GM12864 (cell line): ENCODE results near the gene PHACTR1.

Experiments used
- DNase-seq: peaks from one replicate; pipeline ENCODE4 v3.0.0-alpha.2; 2011; ENCODE audit warnings: low read depth
- H3K4me3 ChIP-seq: 2 replicates; pipeline ENCODE4 v1.5.1; 2011; ENCODE audit warnings: mild to moderate bottlenecking, low read depth, low read length, control low read depth
- TF ChIP-seq, protein P1 (sequence below): IDR thresholded peaks from 2 replicates; pipeline ENCODE4 v1.5.1; 2011; ENCODE audit warnings: low read depth, mild to moderate bottlenecking, moderate library complexity, low read length, control low read depth, inconsistent platforms; ENCODE audit errors: missing control alignments

PHACTR1 gene

GRCh38 chr6:13098793-13099570 is 382.4 kb downstream of the PHACTR1 start:
- H3K4me3 ChIP-seq, result no peak overlapping the region
- DNase-seq, result no peak
- TF ChIP-seq, protein P1, sequence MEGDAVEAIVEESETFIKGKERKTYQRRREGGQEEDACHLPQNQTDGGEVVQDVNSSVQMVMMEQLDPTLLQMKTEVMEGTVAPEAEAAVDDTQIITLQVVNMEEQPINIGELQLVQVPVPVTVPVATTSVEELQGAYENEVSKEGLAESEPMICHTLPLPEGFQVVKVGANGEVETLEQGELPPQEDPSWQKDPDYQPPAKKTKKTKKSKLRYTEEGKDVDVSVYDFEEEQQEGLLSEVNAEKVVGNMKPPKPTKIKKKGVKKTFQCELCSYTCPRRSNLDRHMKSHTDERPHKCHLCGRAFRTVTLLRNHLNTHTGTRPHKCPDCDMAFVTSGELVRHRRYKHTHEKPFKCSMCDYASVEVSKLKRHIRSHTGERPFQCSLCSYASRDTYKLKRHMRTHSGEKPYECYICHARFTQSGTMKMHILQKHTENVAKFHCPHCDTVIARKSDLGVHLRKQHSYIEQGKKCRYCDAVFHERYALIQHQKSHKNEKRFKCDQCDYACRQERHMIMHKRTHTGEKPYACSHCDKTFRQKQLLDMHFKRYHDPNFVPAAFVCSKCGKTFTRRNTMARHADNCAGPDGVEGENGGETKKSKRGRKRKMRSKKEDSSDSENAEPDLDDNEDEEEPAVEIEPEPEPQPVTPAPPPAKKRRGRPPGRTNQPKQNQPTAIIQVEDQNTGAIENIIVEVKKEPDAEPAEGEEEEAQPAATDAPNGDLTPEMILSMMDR, result no peak

- TF ChIP-seq, protein P1, result peak; percentile 22
- no peak overlapping the region for H3K4me3 ChIP-seq
- no peak for DNase-seq
Measured at GRCh38 chr6:13099771-13100170, 383.2 kb downstream of the PHACTR1 start.

DNA sequence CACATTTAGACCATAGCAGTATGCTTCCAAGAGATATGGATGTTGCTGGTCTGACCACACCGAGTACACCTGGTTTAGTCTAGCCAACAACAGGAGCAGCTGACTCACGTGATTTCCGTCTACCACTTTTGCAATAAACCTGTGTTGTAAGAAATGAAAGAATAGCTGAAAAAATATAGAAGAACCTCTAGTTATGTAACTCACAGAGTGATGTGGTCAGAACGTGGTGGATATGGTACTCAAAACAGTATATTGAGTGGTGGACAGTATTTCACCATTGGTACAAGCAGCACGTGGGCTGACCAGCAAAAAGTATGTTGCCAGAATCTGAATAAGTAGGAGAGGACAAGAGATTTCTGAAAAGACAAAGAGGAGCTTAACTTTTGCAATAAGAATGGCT is 384.8 kb downstream of the PHACTR1 start:
- TF ChIP-seq, protein P1, result no peak

DNA sequence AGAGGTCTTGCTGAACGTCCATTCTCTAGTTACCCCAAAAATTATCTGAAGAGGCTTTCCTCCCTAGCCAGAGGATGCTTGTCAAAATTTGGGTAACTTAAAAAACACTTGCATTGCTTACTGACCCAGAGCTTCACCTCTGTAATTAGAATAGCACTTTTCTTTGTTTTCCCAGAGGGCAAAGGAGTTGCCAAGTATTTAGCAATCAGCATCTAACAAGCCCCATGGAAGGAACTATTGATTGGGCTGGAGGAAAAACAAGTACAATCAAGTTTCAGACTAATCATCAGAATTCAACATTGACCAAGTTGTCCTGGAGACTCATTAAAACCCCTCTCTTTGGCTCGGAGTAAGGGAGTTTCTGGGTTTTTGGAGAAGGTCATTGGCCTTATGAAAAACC is 385.4 kb downstream of the PHACTR1 start:
- DNase-seq, result no peak
- TF ChIP-seq, protein P1, result no peak
- no peak overlapping the region for H3K4me3 ChIP-seq

More for the DNA sequence above, 384.8 kb downstream of the PHACTR1 start:
- DNase-seq, result no peak
- H3K4me3 ChIP-seq, result no peak overlapping the region

- no peak for DNase-seq
- TF ChIP-seq, protein P1, result no peak
Measured at GRCh38 chr6:13103169-13103568, 386.6 kb downstream of the PHACTR1 start.

DNA sequence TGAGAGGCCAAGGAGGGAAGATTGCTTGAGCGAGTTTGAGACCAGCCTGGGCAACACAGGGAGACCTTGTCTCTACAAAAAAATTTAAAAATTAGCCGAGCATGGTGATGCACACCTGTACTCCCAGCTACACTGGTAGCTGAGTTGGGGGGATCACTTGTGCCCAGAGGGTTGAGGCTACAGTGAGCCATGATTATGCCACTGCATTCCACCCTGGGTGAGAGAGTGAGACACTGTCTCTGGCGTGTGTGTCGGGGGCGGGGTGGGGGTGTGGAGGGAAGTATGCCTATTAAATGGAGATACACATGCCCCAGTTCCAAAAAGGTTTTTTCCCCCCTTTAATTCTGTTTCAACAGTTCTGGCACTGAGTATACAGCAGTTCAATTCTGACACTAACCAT is 388.6 kb downstream of the PHACTR1 start:
- TF ChIP-seq, protein P1, result no peak
- no peak overlapping the region for H3K4me3 ChIP-seq
- no peak for DNase-seq

More at GRCh38 chr6:13103169-13103568, 386.6 kb downstream of the PHACTR1 start:
- no peak overlapping the region for H3K4me3 ChIP-seq

- H3K4me3 ChIP-seq, result no peak overlapping the region
- TF ChIP-seq, protein P1, result no peak
- DNase-seq, result no peak
Measured at GRCh38 chr6:13112921-13113320, 396.4 kb downstream of the PHACTR1 start.
